H1 (cell line): Measurements from ENCODE around the gene CIROP. TPM values are rescaled to one million over a fixed set of nuclear protein-coding genes. Genes with fewer than 3 reads are reported as not detected.

ENCODE experiments used
- CTCF ChIA-PET: fragments of 300-600 bp; sonication (Branson Sonifier 250); formaldehyde crosslinking; loops from one replicate; lab custom pipeline; 2021; ENCODE audit not compliant: partially characterized antibody; lab: Charles Lee
- POLR2A ChIA-PET: fragments of 300-600 bp; sonication (Branson Sonifier 250); formaldehyde crosslinking; loops from one replicate; lab custom pipeline; 2021; ENCODE audit warnings: inconsistent platforms; ENCODE audit not compliant: partially characterized antibody; lab: Charles Lee
- DNase-seq, 2 experiments: peaks; one replicate each; pipeline versions ENCODE4 v3.0.0 to v3.0.0-alpha.2; 2010 to 2022; ENCODE audit warnings: low spot score in 2 of 2, low read depth in 1 of 2, mixed read lengths in 1 of 2
- FAIRE-seq: peaks from 2 replicates; lab custom pipeline; 2011; peaks lifted over from hg19 to GRCh38; lab: Jason Lieb, UNC
- H2AFZ ChIP-seq: 2 replicates; pipeline ENCODE4 v1.8.1; 2012; ENCODE audit warnings: low read length, inconsistent platforms
- H2AK5ac ChIP-seq: 2 replicates; pipeline ENCODE4 v1.6.1; 2013; ENCODE audit warnings: low read depth, low read length
- H2BK120ac ChIP-seq: replicated peaks from 2 replicates; pipeline ENCODE3; 2013; ENCODE audit warnings: low read depth, low read length, inconsistent platforms
- H2BK12ac ChIP-seq: 2 replicates; pipeline ENCODE4 v1.6.1; 2013; ENCODE audit warnings: low read depth, low read length
- H2BK15ac ChIP-seq: 2 replicates; pipeline ENCODE4 v1.6.1; 2013; ENCODE audit warnings: low read length
- H2BK20ac ChIP-seq: 2 replicates; pipeline ENCODE4 v1.6.1; 2013; ENCODE audit warnings: low read length
- H2BK5ac ChIP-seq: 2 replicates; pipeline ENCODE4 v1.6.1; 2013; ENCODE audit warnings: low read depth, low read length
- H3K14ac ChIP-seq: 2 replicates; pipeline ENCODE4 v1.6.1; 2013; ENCODE audit warnings: inconsistent platforms; ENCODE audit not compliant: insufficient read length
- H3K18ac ChIP-seq: 2 replicates; pipeline ENCODE4 v1.6.1; 2013; ENCODE audit warnings: low read length; ENCODE audit errors: extremely low read depth
- H3K23ac ChIP-seq: 2 replicates; pipeline ENCODE4 v1.6.1; 2013; ENCODE audit warnings: inconsistent platforms; ENCODE audit not compliant: insufficient read length
- H3K23me2 ChIP-seq: 2 replicates; pipeline ENCODE4 v1.6.1; 2013; ENCODE audit warnings: low read depth, low read length
- H3K27ac ChIP-seq: 2 replicates; pipeline ENCODE4 v1.6.1; 2011; ENCODE audit warnings: low read depth, low read length, inconsistent platforms
- H3K27me3 ChIP-seq, 4 experiments: replicated peaks in 1 of 4; 1 replicate in 1 of 4; 2 replicates in 3 of 4; pipeline versions ENCODE4 v1.6.1 to v1.8.1; 2011 to 2013; ENCODE audit warnings: low read length in 3 of 4, mild to moderate bottlenecking in 3 of 4, inconsistent platforms in 2 of 4, mixed read lengths in 2 of 4, moderate library complexity in 1 of 4; ENCODE audit not compliant: control insufficient read depth in 3 of 4, insufficient read depth in 3 of 4; ENCODE audit errors: extremely low read depth in 1 of 4
- H3K36me3 ChIP-seq, 4 experiments: 2 replicates each; pipeline versions ENCODE4 v1.6.1 to v1.8.1; 2011 to 2013; ENCODE audit warnings: mild to moderate bottlenecking in 4 of 4, low read length in 3 of 4, moderate library complexity in 2 of 4, control low read depth in 1 of 4, inconsistent platforms in 1 of 4; ENCODE audit not compliant: insufficient read depth in 4 of 4, control insufficient read depth in 2 of 4
- H3K4ac ChIP-seq: replicated peaks from 2 replicates; pipeline ENCODE3; 2013; ENCODE audit warnings: low read length, low read depth, mixed read lengths, inconsistent platforms; ENCODE audit not compliant: insufficient read length
- H3K4me1 ChIP-seq, 4 experiments: replicated peaks in 1 of 4; 1 replicate in 1 of 4; 2 replicates in 3 of 4; pipeline versions ENCODE4 v1.6.1 to v1.8.1; 2011 to 2013; ENCODE audit warnings: low read length in 3 of 4, inconsistent platforms in 2 of 4, mixed read lengths in 1 of 4; ENCODE audit not compliant: insufficient read depth in 4 of 4, control insufficient read depth in 3 of 4
- H3K4me2 ChIP-seq, 2 experiments: 2 replicates each; pipeline versions ENCODE4 v1.6.1 to v1.8.1; 2011 to 2013; ENCODE audit warnings: low read depth in 2 of 2, low read length in 2 of 2, control low read depth in 1 of 2, inconsistent platforms in 1 of 2, mild to moderate bottlenecking in 1 of 2; ENCODE audit not compliant: insufficient read depth in 1 of 2
- H3K4me3 ChIP-seq, 4 experiments: fragments of 200-600, 300-600 bp in 1 of 4; sonication (generic), shearing (Covaris generic), sonication (Bioruptor Twin) in 1 of 4; 2 replicates each; pipeline versions ENCODE4 v1.5.1 to v1.8.1; 2011 to 2016; ENCODE audit warnings: low read length in 4 of 4, low read depth in 3 of 4, control low read depth in 2 of 4, inconsistent platforms in 2 of 4, mild to moderate bottlenecking in 2 of 4, mixed read lengths in 1 of 4, moderate library complexity in 1 of 4; ENCODE audit not compliant: insufficient read depth in 2 of 4; ENCODE audit errors: extremely low read depth in 1 of 4
- H3K56ac ChIP-seq: replicated peaks from 2 replicates; pipeline ENCODE3; 2013; ENCODE audit warnings: low read depth, mild to moderate bottlenecking, mixed read lengths, low read length, inconsistent platforms; ENCODE audit not compliant: insufficient read length
- H3K79me1 ChIP-seq: 2 replicates; pipeline ENCODE4 v1.6.1; 2013; ENCODE audit warnings: low read depth, low read length, control low read depth
- H3K79me2 ChIP-seq, 2 experiments: 2 replicates each; pipeline versions ENCODE4 v1.6.1 to v1.8.1; 2012 to 2013; ENCODE audit warnings: low read length in 2 of 2, mild to moderate bottlenecking in 2 of 2, inconsistent platforms in 1 of 2; ENCODE audit not compliant: insufficient read depth in 2 of 2, control insufficient read depth in 1 of 2
- H3K9ac ChIP-seq, 4 experiments: replicated peaks in 1 of 4; 1 replicate in 1 of 4; 2 replicates in 3 of 4; pipeline versions ENCODE4 v1.6.1 to v1.8.1; 2011 to 2013; ENCODE audit warnings: low read depth in 3 of 4, low read length in 3 of 4, control low read depth in 2 of 4, mild to moderate bottlenecking in 2 of 4, moderate library complexity in 2 of 4, inconsistent platforms in 1 of 4; ENCODE audit errors: extremely low read depth in 1 of 4
- H3K9me3 ChIP-seq, 2 experiments: 2 replicates each; pipeline versions ENCODE4 v1.6.1 to v1.8.1; 2012 to 2013; ENCODE audit warnings: mild to moderate bottlenecking in 2 of 2, moderate library complexity in 2 of 2, control low read depth in 1 of 2, inconsistent platforms in 1 of 2, low read depth in 1 of 2, low read length in 1 of 2, mixed read lengths in 1 of 2; ENCODE audit not compliant: insufficient read depth in 2 of 2
- H4K20me1 ChIP-seq, 2 experiments: replicated peaks in 1 of 2; 2 replicates each; pipeline versions ENCODE3 to v1.8.1; 2011 to 2013; ENCODE audit warnings: inconsistent platforms in 2 of 2, low read length in 2 of 2, mild to moderate bottlenecking in 1 of 2; ENCODE audit not compliant: insufficient read depth in 2 of 2, control insufficient read depth in 1 of 2
- H4K5ac ChIP-seq: 2 replicates; pipeline ENCODE4 v1.6.1; 2013; ENCODE audit warnings: low read length, low read depth, mixed read lengths, inconsistent platforms; ENCODE audit not compliant: insufficient read length
- H4K8ac ChIP-seq: 2 replicates; pipeline ENCODE4 v1.8.0; 2013; ENCODE audit warnings: mild to moderate bottlenecking, moderate library complexity, low read length, inconsistent platforms; ENCODE audit not compliant: insufficient read depth; ENCODE audit errors: extremely low read depth
- H4K91ac ChIP-seq: replicated peaks from 2 replicates; pipeline ENCODE3; 2013; ENCODE audit warnings: low read length, mixed read lengths, inconsistent platforms; ENCODE audit not compliant: insufficient read length
- KDM1A ChIP-seq: fragments of 200-600, 300-600 bp; sonication (generic); IDR thresholded peaks from 2 replicates; pipeline ENCODE4 v1.7.1; 2016; ENCODE audit warnings: mild to moderate bottlenecking, low read length, borderline replicate concordance
- NANOG ChIP-seq: IDR thresholded peaks from 2 replicates; pipeline ENCODE4 v1.6.1; 2011; ENCODE audit warnings: low read length, low read depth, mild to moderate bottlenecking, inconsistent platforms; ENCODE audit not compliant: insufficient read depth, poor library complexity, severe bottlenecking
- WGBS, 2 experiments: shearing (Covaris generic) in 1 of 2; methylation state at CpG; one replicate each; pipeline versions ENCODE4 v1.1.6 to v1.1.7; 2013 to 2015; ENCODE audit warnings: low lambda C conversion rate in 2 of 2, mixed read lengths in 2 of 2, inconsistent platforms in 1 of 2, low coverage in 1 of 2, missing lambda C conversion rate in 1 of 2; ENCODE audit not compliant: insufficient replicate concordance in 2 of 2, insufficient coverage in 1 of 2, insufficient read length in 1 of 2; ENCODE audit errors: extremely low coverage in 1 of 2, missing lambda C conversion rate in 1 of 2; 5-methylcytosine and 5-hydroxymethylcytosine counted together
- polyA plus RNA-seq, 7 experiments: library from polyadenylated mRNA; depleted of rRNA in 3 of 7; stranded (reverse) in 5 of 7; unstranded in 2 of 7; fragments of >200 nt in 5 of 7; fragments of 200-250 nt in 2 of 7; gene quantifications; 1 replicate in 5 of 7; 2 replicates in 1 of 7; 4 replicates in 1 of 7; pipeline versions ENCODE4 v1.2.1 to v1.2.3, GENCODE V29; 2011 to 2013; ENCODE audit warnings: missing spikeins in 2 of 7, mixed read lengths in 2 of 7
- total RNA-seq: library from RNA; stranded (reverse); fragmentation: NEBNext Ultra II Directional; extraction: Animal tissue kit (Norgen Biotek cat#: 25700); gene quantifications from 2 replicates; pipeline ENCODE4 v1.2.1, GENCODE V29; 2021

Gene CIROP
- total and polyA plus RNA-seq, 2 of the 8 experiments (the other 6 are each of a cell fraction or from before 2014, with no cell fraction given), result 0.06 TPM; not detected in 1

- no peak for FAIRE-seq
- H3K4me1 ChIP-seq, result no peaks in the 10 kb centered on the region
- TF ChIP-seq NANOG, result no peak
- no peak for TF ChIP-seq KDM1A
Measured at GRCh38 chr14:23080474-23080873, 24.3 kb downstream of the CIROP start.

More at GRCh38 chr14:23080474-23080873, 24.3 kb downstream of the CIROP start:
- Histone ChIP-seq H2BK15ac (no peak overlapping the region), H3K79me2 (peaks cover 4% of the 10 kb centered on the region in 2 experiments; a peak in 1 of 4 replicates), H3K18ac (no peak overlapping the region), H4K20me1 (peaks cover 1 to 12% of the 10 kb centered on the region in 2 experiments), H2BK5ac (no peak overlapping the region), H2BK12ac (no peak overlapping the region), H3K9me3 (no peaks in the 10 kb centered on the region; a peak in 1 of 4 replicates), H3K79me1 (no peaks in the 10 kb centered on the region), H3K4ac (no peak overlapping the region), H2AFZ (no peak overlapping the region), H3K4me3 (no peak overlapping the region), H3K27me3 (no peaks in the 10 kb centered on the region), H4K5ac (no peak overlapping the region), H3K9ac (no peak overlapping the region), H4K91ac (no peak overlapping the region), H2BK120ac (no peak overlapping the region), H3K23ac (no peak overlapping the region), H3K27ac (no peak overlapping the region), H3K14ac (no peak overlapping the region), H3K56ac (no peak overlapping the region), H3K36me3 (peaks cover 34 to 89% (median 64%) of the 10 kb centered on the region in 4 experiments), H4K8ac (no peak overlapping the region), H3K23me2 (no peaks in the 10 kb centered on the region), H3K4me2 (no peak overlapping the region), H2AK5ac (no peak overlapping the region), H2BK20ac (no peak overlapping the region)
- ChIA-PET POLR2A (interaction anchor here (1.2 to 4.6 kb wide), 3 partner anchors 8 to 15 kb away, joined by 3 to 24 read pairs (median 3); partner anchors contain the start of genes ACIN1 and C14orf119), CTCF (interaction anchor here (0.7 to 4.7 kb wide), 9 partner anchors 9 to 107 kb away, joined by 3 to 35 read pairs (median 4); no protein-coding TSS in a partner anchor)
- DNase-seq, result no peak
- 81% methylated on average over 1 of the region's 1 CpG; no CpG with 5 or more reads in 1 of the 2 experiments for WGBS, 2 experiments
